ENCODE results near the gene SGK1. TPM values are rescaled to one million over a fixed set of nuclear protein-coding genes. Genes with fewer than 3 reads are reported as not detected.
A peak's percentile ranks its signal among the peaks of the same experiment; 100 is the strongest.
"Not testable (repeated sequence)": the region's sequence is repeated elsewhere in the genome, so short reads cannot be mapped to it uniquely, and the experiment has no call there.

SGK1 gene
- total and polyA plus RNA-seq, 10 of the 15 experiments (the other 5 are each of a cell fraction or from before 2014, with no cell fraction given): 0.62 to 5.1 (median 2.9) TPM

DNA sequence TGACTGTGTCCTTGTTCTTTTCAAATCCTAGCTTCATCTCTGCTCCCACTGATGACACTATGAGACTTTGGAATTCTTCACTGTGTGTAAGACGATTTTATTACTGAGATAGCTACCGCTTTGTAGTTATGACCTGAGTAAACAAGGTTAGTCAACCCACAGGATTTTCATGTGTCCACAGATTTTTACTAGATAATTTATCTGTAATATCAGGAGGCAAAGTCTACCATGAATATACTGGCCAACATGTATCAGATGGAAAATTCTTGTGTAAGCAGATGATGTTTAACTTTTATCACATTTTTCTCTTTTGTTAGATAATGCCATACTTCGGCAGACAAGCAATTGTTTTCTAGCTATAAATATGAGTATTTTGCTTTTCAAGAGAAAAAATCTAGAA, 119.8 kb downstream of the SGK1 start:
- ATAC-seq (no peak), DNase-seq (ENCODE audit: low read depth, low spot score) (no peak), FAIRE-seq (peak; percentile 23)
- H4K20me1 ChIP-seq (ENCODE audit: control insufficient read depth, insufficient read depth): no peaks in the 10 kb centered on the region
- H3K4me2 ChIP-seq (ENCODE audit: control insufficient read depth, insufficient read depth): no peak overlapping the region
- no peak overlapping the region for H2AFZ ChIP-seq (ENCODE audit: control insufficient read depth, low read depth, low read length)
- no peak overlapping the region for H3K4me3 ChIP-seq
- WGBS (ENCODE audit: insufficient coverage, insufficient replicate concordance, low lambda C conversion rate, missing lambda C conversion rate): 48% methylated on average over 3 of the region's 3 CpGs
- ChIA-PET CTCF (interaction anchor here (0.6 to 1.0 kb wide), 2 partner anchors 443 to 743 kb away, joined by 3 to 4 read pairs; no protein-coding TSS in a partner anchor), POLR2A (no interaction called here), SMC1A (ENCODE audit: uncharacterized antibody, unreplicated experiment) (interaction anchor here (1.4 kb wide), 1 partner anchor 15 kb away, joined by 5 read pairs; no protein-coding TSS in a partner anchor), RAD21 (ENCODE audit: unreplicated experiment) (no interaction called here)
- no peak overlapping the region for H3K27ac ChIP-seq (ENCODE audit: control insufficient read depth, insufficient read depth)
- no peaks in the 10 kb centered on the region for H3K79me2 ChIP-seq (ENCODE audit: control insufficient read depth, insufficient read depth, low read length)
- no peaks in the 10 kb centered on the region for H3K36me3 ChIP-seq (ENCODE audit: control insufficient read depth in 2 of 2, insufficient read depth in 2 of 2, low read length in 1 of 2)
- no TSS peak for BruUV-seq (replicated peaks)
- TF ChIP-seq POLR2A (IDR thresholded peaks at IDR 0.05; ENCODE audit: low read depth, low read length): no peak
- TF ChIP-seq CREB1 (IDR thresholded peaks at IDR 0.05; ENCODE audit: low read depth): no peak
- H3K4me1 ChIP-seq (ENCODE audit: control insufficient read depth, insufficient read depth, low read length): peaks cover 12% of the 10 kb centered on the region
- in situ Hi-C loops (cut with MboI) (no loop called here), intact Hi-C loops (cut with micrococcal nuclease; ENCODE audit: unreplicated experiment) (no loop called here)
- H3K9me3 ChIP-seq (replicated peaks; ENCODE audit: control insufficient read depth, insufficient read depth, low read length): no peaks in the 10 kb centered on the region; the same call in 1 of the 3 replicates
- H3K9ac ChIP-seq (ENCODE audit: control insufficient read depth, insufficient read depth, low read length): no peak overlapping the region
- no peaks in the 10 kb centered on the region for H3K27me3 ChIP-seq (replicated peaks in 1 of 2; ENCODE audit: control insufficient read depth in 2 of 2, insufficient read depth in 2 of 2, low read length in 1 of 2)

DNA sequence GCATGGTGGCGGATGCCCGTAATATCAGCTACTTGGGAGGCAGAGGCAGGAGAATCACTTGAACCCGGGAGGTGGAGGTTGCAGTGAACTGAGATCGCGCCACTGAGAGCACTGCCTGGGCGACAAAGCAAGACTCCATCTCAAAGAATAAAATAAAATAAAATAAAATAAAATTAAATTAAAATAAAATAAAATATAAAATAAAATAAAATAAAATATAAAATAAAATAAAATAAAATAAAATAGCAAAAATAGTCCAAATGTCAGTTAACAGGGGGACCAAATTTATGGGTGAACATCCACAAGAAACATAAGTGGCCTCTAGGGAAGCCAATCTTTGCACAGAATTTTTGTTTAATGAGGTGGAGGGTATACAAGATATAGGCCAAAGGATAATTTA, 120.2 kb downstream of the SGK1 start:
- DNase-seq (ENCODE audit: low read depth, low spot score); H2AFZ ChIP-seq (ENCODE audit: control insufficient read depth, low read depth, low read length); H4K20me1 ChIP-seq (ENCODE audit: control insufficient read depth, insufficient read depth); BruUV-seq (replicated peaks); H3K79me2 ChIP-seq (ENCODE audit: control insufficient read depth, insufficient read depth, low read length); H3K36me3 ChIP-seq (ENCODE audit: control insufficient read depth in 2 of 2, insufficient read depth in 2 of 2, low read length in 1 of 2); H3K9ac ChIP-seq (ENCODE audit: control insufficient read depth, insufficient read depth, low read length); ATAC-seq; FAIRE-seq; SMC1A ChIA-PET (ENCODE audit: uncharacterized antibody, unreplicated experiment); in situ Hi-C loops (cut with MboI); H3K4me2 ChIP-seq (ENCODE audit: control insufficient read depth, insufficient read depth); H3K4me3 ChIP-seq; RAD21 ChIA-PET (ENCODE audit: unreplicated experiment); intact Hi-C loops (cut with micrococcal nuclease; ENCODE audit: unreplicated experiment); H3K27ac ChIP-seq (ENCODE audit: control insufficient read depth, insufficient read depth); H3K9me3 ChIP-seq (replicated peaks; ENCODE audit: control insufficient read depth, insufficient read depth, low read length); H3K27me3 ChIP-seq (replicated peaks in 1 of 2; ENCODE audit: control insufficient read depth in 2 of 2, insufficient read depth in 2 of 2, low read length in 1 of 2): not testable (repeated sequence)
- POLR2A ChIA-PET: interaction anchor here (0.5 kb wide), 1 partner anchor 946 kb away, joined by 3 read pairs; no protein-coding TSS in a partner anchor
- CTCF ChIA-PET: interaction anchor here (1.0 kb wide), 1 partner anchor 743 kb away, joined by 3 read pairs; no protein-coding TSS in a partner anchor
- H3K4me1 ChIP-seq (ENCODE audit: control insufficient read depth, insufficient read depth, low read length): peaks cover 12% of the 10 kb centered on the region
- 67% methylated on average over 6 of the region's 6 CpGs for WGBS (ENCODE audit: insufficient coverage, insufficient replicate concordance, low lambda C conversion rate, missing lambda C conversion rate)
